Cardiac muscle cell (in vitro differentiated cells and primary cell): ENCODE measurements around the gene EPRS1. TPM values are rescaled to one million over a fixed set of nuclear protein-coding genes. Genes with fewer than 3 reads are reported as not detected.
A peak's percentile ranks its signal among the peaks of the same experiment; 100 is the strongest.
"Not testable (repeated sequence)": the region's sequence is repeated elsewhere in the genome, so short reads cannot be mapped to it uniquely, and the experiment has no call there.

ENCODE experiments used
- DNase-seq, 2 donors: peaks; one replicate each; pipeline versions ENCODE4 v3.0.0 to v3.0.0-alpha.2; 2010 to 2017; ENCODE audit warnings: low read depth in 1 of 2, low spot score in 1 of 2
- H3K27ac ChIP-seq: fragments of 200-600 bp; sonication (generic); 2 replicates; pipeline ENCODE4 v1.5.1; 2016
- H3K27me3 ChIP-seq: fragments of 200-600 bp; sonication (generic); 2 replicates; pipeline ENCODE4 v1.6.0; 2016; ENCODE audit warnings: control low read depth
- H3K36me3 ChIP-seq: fragments of 200-600 bp; sonication (generic); 2 replicates; pipeline ENCODE4 v1.5.1; 2016; ENCODE audit warnings: control low read depth
- H3K4me1 ChIP-seq: fragments of 200-600 bp; sonication (generic); 2 replicates; pipeline ENCODE4 v1.8.1; 2017; ENCODE audit warnings: low read depth, mild to moderate bottlenecking, mixed run types
- H3K4me3 ChIP-seq: fragments of 200-600 bp; sonication (generic); 2 replicates; pipeline ENCODE4 v1.5.1; 2016; ENCODE audit warnings: mild to moderate bottlenecking
- H3K9me3 ChIP-seq: fragments of 200-600 bp; sonication (generic); 2 replicates; pipeline ENCODE4 v1.5.1; 2017; ENCODE audit warnings: low read depth, mild to moderate bottlenecking, control low read depth
- CTCF ChIP-seq: IDR thresholded peaks from 2 replicates; pipeline ENCODE4 v1.5.1; 2012; ENCODE audit warnings: low read depth, mild to moderate bottlenecking, low read length
- polyA plus RNA-seq: library from polyadenylated mRNA; unstranded; fragments of >200 nt; fragmentation: Nextera tagmentation; extraction: Ambion mirVana; gene quantifications from 2 replicates; pipeline ENCODE4 v1.2.1, GENCODE V29; 2016
- total RNA-seq: library from RNA; depleted of rRNA; stranded (reverse); fragments of >200 nt; gene quantifications from 2 replicates; pipeline ENCODE4 v1.2.3, GENCODE V29; 2016

The EPRS1 gene
- total and polyA plus RNA-seq, 2 experiments from 2014 or later, result 47.8 to 54.0 TPM

- Histone ChIP-seq H3K36me3 (no peaks in the 10 kb centered on the region), H3K9me3 (no peaks in the 10 kb centered on the region), H3K4me3 (no peak overlapping the region), H3K27ac (no peak overlapping the region), H3K27me3 (no peaks in the 10 kb centered on the region), H3K4me1 (peaks cover 12% of the 10 kb centered on the region)
- no peak for TF ChIP-seq CTCF
- no peak for DNase-seq
Measured at GRCh38 chr1:220044678-220045355, 1.5 kb downstream of the EPRS1 start.

- H3K4me3 ChIP-seq, result no peak overlapping the region
- no peak overlapping the region for H3K27ac ChIP-seq
- no peaks in the 10 kb centered on the region for H3K27me3 ChIP-seq
- H3K9me3 ChIP-seq, result no peaks in the 10 kb centered on the region
- TF ChIP-seq CTCF, result no peak
- peaks cover 12% of the 10 kb centered on the region for H3K4me1 ChIP-seq
- H3K36me3 ChIP-seq, result no peaks in the 10 kb centered on the region
- peak in 1 of 2 donors; percentile 0 for DNase-seq
Measured at GRCh38 chr1:220043646-220044045, 2.7 kb downstream of the EPRS1 start.

GRCh38 chr1:220040028-220040596 lies 6.2 kb downstream of the EPRS1 start:
- peaks cover 12% of the 10 kb centered on the region for H3K4me1 ChIP-seq
- TF ChIP-seq CTCF, result no peak
- H3K4me3 ChIP-seq, result no peak overlapping the region
- H3K36me3 ChIP-seq, result no peaks in the 10 kb centered on the region
- no peaks in the 10 kb centered on the region for H3K9me3 ChIP-seq
- DNase-seq, result no peak
- H3K27ac ChIP-seq, result no peak overlapping the region
- H3K27me3 ChIP-seq, result no peaks in the 10 kb centered on the region

GRCh38 chr1:220038640-220039039 lies 7.7 kb downstream of the EPRS1 start:
- H3K4me1 ChIP-seq, result peaks cover 5% of the 10 kb centered on the region
- no peak for DNase-seq
- no peak for TF ChIP-seq CTCF
- H3K36me3 ChIP-seq, result no peaks in the 10 kb centered on the region
- H3K4me3 ChIP-seq, result no peak overlapping the region
- H3K27ac ChIP-seq, result no peak overlapping the region
- no peaks in the 10 kb centered on the region for H3K9me3 ChIP-seq
- H3K27me3 ChIP-seq, result no peaks in the 10 kb centered on the region

GRCh38 chr1:220037810-220038209 lies 8.5 kb downstream of the EPRS1 start:
- H3K27me3 ChIP-seq, DNase-seq, H3K36me3 ChIP-seq, H3K27ac ChIP-seq, H3K4me3 ChIP-seq, H3K9me3 ChIP-seq, H3K4me1 ChIP-seq: not testable (repeated sequence)

GRCh38 chr1:220032911-220033310 lies 13.4 kb downstream of the EPRS1 start:
- TF ChIP-seq CTCF, result no peak
- H3K27ac ChIP-seq, result no peak overlapping the region
- no peaks in the 10 kb centered on the region for H3K9me3 ChIP-seq
- no peak overlapping the region for H3K4me3 ChIP-seq
- H3K4me1 ChIP-seq, result no peaks in the 10 kb centered on the region
- DNase-seq, result no peak
- no peaks in the 10 kb centered on the region for H3K27me3 ChIP-seq
- peaks cover 40% of the 10 kb centered on the region for H3K36me3 ChIP-seq
